ENCODE results near the gene MRPS34.

Gene MRPS34

GRCh38 chr16:1794221-1794871, 21.4 kb upstream of the MRPS34 start:
- no peak for DNase-seq

DNA sequence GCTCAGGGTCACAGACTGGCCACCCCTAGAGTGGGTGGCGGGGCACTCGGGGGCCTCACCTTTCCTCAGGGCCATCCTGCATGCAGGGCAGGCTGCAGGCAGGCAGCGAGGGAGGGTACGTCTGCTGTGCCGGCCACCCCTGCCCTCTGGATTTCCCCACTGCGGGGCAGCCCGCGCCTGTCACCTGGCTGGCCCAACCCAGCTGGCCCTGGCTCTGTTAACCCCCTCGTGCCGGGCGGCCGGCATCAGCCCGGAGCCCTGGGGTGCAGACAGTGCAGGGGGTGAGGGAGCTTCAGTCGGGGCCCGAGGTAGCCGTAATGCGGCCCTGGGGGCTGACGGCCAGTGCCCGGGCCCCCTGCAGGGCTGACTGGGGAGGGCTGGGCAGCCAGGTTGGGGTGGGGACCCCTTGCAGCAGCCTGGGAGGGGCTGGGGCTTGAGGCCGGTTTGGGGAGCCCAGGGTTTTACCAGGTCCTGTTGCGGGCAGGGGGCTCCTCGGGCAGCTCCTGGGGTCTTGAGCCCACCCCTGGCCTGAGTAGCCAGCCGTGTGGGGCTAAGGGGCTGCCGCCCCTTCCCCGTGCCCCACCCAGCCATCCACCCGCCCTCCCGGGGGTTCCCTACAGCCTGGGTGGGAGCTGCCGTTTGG, 20.8 kb upstream of the MRPS34 start, which contains the start of gene IGFALS:
Gene IGFALS, minus strand, starts transcription at position 128 of the 643 bp plus-strand sequence. Its CDS starts 53 bp downstream, at position 75.
- no peak for DNase-seq

DNA sequence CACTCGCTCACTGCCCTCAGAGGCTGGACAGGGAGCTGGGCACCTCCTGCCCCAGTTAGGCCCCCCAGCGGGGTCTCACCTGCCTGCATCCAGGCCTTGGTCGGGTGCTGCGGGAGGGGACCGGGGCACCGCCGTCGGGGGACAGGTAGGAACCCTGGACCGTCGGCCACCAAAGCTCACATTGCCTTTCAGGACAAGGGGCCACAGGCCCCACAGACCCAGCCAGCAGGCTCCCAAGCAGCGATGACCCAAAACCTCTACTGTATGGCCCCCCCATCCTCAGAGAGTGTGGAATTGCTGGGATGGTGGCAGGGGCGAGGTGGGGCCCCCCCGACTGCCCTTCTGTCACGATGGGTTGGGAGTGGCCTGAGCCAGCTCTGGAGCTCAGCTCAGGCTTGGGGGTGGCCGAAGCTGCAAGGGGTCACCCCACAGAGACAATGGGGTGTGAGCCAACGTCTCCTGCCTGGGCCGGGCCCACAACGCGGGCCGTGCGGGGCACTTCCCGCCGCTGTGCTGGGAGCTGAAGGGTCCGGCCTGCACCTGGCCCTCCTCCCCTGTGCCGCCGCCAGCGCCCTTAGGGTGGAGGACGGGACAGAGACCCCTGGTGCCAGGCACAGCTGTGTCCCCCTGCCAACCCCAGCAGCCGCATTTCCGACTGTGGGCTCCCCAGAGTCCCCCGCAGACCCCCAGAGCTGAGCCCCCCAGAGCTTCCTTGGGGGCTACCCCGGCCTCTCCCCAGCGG, 20.1 kb upstream of the MRPS34 start:
- DNase-seq, result no peak

DNA sequence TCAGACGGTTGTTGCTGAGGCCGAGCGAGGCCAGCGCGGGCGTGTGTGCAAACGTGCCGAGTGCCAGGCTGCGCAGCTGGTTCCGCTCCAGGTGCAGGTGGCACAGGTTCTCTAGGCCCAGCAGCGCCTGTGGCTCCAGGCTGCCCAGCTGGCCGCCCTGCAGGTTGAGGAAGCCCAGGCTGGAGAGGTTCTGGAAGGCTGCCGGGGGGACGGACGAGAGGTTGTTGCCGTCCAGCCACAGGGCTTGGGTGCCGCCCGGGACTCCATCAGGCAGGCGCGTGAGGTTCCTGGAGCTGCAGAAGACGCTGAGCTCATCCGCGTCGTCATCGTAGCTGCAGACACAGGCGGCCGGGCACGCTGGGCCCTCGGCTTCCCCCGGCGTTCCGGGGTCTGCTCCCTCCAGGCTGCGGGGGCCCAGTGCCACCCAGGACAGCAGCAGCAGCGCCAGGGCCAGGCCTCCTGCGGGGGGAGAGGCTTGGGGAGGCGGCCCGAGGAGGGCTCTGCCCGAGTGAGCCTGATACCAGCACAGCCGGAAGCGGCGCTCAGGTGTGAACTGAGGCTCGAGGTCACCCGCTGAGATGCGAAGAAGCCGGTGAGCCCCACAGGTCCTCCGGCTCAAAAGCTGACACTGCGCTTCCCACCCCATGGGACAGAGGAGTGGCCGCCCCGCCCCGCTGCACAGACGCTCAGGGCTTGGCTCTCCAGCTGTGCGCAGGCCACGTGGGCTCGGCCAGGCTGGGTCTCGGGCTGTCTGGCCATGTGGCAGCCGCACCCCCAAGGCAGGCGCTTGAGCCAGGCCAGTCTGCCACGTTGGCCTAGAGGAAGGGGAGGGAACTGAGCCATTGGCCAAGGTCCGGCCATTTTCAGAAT, 19.2 kb upstream of the MRPS34 start:
- no peak for DNase-seq

GRCh38 chr16:1791256-1791942, 18.5 kb upstream of the MRPS34 start:
- DNase-seq, result no peak

- no peak for DNase-seq
Observed at GRCh38 chr16:1790611-1791255, 17.8 kb upstream of the MRPS34 start.

GRCh38 chr16:1790261-1790610, 17.3 kb upstream of the MRPS34 start:
- DNase-seq, result no peak

DNA sequence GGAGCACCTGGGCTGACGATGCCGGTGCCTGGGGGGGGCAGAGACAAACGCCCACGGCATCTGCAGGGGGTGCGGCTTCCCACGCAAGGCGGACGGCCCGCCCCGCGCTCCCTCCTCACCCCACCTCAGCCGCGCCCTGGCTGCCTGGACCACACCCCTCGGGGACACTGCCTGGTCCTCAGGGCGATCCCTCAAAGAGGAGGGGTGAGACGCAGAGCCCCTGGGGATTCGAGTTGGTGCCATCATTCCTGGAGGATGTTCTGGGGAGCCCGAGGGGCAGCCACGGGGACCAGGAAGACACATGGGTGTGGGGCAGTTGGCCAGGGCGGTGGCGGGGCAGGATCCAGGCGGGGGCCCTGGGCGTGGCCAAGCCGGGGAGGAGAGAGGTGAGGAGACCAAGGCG, 16.7 kb upstream of the MRPS34 start:
- no peak for DNase-seq

GRCh38 chr16:1788708-1789100, 15.8 kb upstream of the MRPS34 start:
- no peak for DNase-seq

DNA sequence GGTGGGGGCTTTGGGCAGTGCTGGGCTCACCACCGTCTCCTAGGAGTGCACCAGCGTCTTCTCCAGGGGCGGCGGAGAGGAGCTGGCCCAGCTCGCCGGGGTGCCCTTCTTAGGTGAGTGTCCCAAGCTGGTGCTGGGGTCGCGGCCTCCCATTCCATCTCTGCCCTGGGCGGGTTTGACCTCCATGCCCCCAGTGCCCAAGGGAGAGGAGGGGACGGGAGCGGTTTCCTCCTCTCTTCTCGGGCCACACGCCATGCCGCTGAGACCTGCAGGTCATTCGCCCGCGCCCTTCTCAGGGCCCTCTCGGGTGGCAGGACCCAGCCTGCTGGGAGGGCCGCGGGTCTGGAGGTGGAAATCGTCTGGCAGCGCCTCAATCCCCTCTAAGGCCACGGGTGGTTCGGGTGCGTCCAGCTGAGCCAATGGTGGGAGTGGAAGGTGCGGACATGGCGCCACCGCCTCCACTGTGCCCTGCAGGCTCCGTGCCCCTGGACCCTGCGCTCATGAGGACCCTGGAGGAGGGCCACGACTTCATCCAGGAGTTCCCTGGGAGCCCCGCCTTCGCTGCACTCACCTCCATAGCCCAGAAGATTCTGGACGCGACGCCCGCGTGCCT, 15.3 kb upstream of the MRPS34 start:
- DNase-seq, result peak; percentile 26

DNA sequence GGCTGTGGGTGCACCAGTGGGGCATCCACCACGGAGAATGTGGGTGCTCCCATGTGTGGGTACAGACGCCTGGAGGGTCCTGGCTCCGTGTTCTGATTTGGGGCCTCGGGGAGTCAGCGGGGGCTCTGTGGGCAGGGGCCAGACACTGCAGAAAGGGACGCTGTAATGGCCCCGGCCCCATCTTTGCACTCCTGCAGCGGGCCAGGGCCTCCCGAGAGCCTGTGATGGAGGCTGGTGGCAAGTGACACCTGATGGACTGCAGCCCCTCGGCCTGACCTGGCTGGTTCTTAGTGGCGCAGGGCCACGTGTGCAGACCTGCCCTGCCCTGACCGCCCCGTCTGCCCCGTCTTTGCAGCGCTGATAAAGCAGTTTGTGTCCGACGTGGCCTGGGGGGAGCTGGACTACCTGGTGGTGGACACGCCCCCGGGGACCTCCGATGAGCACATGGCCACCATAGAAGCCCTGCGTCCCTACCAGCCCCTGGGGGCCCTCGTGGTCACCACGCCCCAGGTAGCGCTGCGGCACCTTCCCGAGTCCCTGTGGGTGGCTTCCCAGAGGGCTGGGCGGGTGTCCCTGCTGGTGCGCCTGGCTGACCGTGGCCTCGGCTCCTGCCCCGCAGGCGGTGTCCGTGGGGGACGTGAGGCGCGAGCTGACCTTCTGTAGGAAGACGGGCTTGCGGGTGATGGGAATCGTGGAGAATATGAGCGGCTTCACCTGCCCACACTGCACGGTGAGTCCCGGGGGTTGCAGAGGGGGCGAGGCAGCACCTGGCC, 14.6 kb upstream of the MRPS34 start:
- DNase-seq, result peak; percentile 25

- no peak for DNase-seq
Observed at GRCh38 chr16:1787056-1787321, 14.1 kb upstream of the MRPS34 start.

DNA sequence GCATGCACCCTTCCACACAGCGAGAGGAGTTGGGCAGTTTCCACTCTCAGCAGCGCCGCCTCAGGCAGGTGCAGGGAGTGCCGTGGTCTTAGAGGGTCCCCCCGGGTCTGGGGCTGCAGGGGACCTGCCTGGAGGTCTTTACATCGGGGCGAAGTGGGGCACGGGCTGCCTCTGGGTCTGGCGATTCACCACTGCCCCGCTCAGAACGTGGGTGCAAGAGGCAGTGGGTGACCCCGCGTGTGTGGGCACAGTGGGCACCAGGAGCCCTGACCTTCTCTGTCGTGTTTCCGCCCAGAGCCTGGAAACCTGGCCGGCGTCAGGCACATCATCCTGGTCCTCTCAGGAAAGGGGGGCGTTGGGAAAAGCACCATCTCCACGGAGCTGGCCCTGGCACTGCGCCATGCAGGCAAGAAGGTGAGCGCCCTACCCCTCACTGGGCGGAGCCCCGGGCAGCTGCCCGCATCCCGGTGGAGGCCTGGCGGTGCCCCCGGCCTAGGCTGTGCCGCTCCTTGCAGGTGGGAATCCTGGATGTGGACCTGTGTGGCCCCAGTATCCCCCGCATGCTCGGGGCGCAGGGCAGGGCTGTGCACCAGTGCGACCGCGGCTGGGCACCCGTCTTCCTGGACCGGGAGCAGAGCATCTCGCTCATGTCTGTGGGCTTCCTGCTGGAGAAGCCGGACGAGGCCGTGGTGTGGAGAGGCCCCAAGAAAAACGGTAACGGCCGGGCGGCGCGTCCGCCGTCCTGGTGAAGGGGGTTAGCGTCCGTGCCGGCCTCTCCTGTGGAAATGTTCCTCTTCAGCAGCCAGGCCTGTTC, 13.5 kb upstream of the MRPS34 start:
- no peak for DNase-seq

GRCh38 chr16:1785846-1786170, 12.9 kb upstream of the MRPS34 start:
- DNase-seq, result no peak

GRCh38 chr16:1784977-1785845, 12.3 kb upstream of the MRPS34 start:
- no peak for DNase-seq

DNA sequence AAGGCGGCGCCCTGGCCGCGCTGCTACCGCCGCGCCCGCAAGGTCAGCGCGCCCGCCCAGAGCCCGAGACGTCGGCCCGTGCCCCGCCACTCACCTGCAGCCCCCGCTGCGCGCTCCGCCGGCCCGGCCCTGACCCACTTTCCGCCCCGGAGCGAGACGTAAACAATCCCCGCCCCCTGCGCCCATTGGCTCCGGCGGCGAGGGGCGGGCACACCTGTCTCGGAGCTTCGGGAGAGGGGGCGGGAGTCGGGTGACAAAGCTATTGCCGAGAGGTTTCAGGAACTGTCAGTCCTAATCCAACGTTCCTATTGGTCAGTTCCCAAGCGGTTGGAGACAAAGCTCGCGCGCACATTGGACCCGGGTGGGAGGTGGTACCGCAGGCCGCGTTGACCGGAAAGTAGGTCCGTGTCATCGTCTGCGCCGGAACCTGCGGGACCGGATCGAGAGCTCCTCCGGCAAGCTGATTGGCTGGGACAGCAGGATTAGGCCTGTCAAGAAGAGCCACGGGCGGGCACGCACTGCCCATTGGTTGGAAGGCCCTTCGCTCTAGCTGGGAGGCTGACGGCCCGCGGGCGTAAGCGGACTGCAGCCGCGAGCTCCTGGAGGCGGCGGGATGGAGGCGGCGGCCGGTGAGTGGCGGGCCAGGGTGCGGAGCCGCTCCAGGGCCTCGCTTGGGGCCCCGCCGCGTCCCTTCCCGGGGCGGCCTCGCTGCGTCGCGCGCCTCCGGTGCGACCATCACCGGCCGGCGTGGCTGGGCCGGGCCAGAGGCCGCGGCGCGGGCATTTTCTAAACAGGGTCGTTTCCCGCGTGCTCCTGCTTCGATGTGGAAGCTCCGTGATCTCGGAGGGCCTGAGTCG, 9.7 kb upstream of the MRPS34 start, which contains the start of the genes NUBP2 and SPSB3:
Gene NUBP2, plus strand, starts transcription at position 553 of the 857 bp plus-strand sequence. Its CDS starts 61 bp downstream, at position 614.
Gene SPSB3, minus strand, starts transcription at position 164 of the 857 bp plus-strand sequence. CDS start 1,088 bp downstream, outside the sequence.
- peak; percentile 96 for DNase-seq

GRCh38 chr16:1781758-1782407, 8.9 kb upstream of the MRPS34 start:
- peak; percentile 52 for DNase-seq
